K562 (cell line): Measurements from ENCODE around the gene DDAH1. TPM values are rescaled to one million over a fixed set of nuclear protein-coding genes. Genes with fewer than 3 reads are reported as not detected.

ENCODE experiments used
- ATAC-seq: fragments of 200-7000 bp; cut with Tn5 transposase; 3 replicates; pipeline ENCODE4 v1.9.1; 2020; ENCODE audit warnings: moderate library complexity
- Bru-seq: library from RNA; stranded (reverse); fragments of 400-500 nt; gene quantifications from one replicate; lab custom pipeline; 2021; lab: Mats Ljungman, UMichigan
- BruChase-seq, 2 experiments: library from RNA; stranded (reverse); fragments of 400-500 nt; gene quantifications; one replicate each; lab custom pipeline; 2021; lab: Mats Ljungman, UMichigan
- BruUV-seq: library from RNA; stranded (reverse); fragments of 400-500 nt; replicated peaks from 2 replicates; lab custom pipeline; 2021; lab: Mats Ljungman, UMichigan
- CTCF ChIA-PET: fragments of 300-600 bp; formaldehyde crosslinking; extraction: SDS; loops from one replicate; lab custom pipeline; 2021; ENCODE audit warnings: low intra/inter-chr PET ratio; lab: Yijun Ruan, JAX
- POLR2A ChIA-PET: fragments of 300-600, 350-650 bp; sonication (Branson Sonifier 250); formaldehyde crosslinking; extraction: SDS; loops from one replicate; lab custom pipeline; 2021; ENCODE audit warnings: antibody characterized with exemption, inconsistent platforms; lab: Yijun Ruan, JAX
- DNase-seq, 4 experiments: peaks; one replicate each; pipeline versions ENCODE4 v3.0.0 to v3.0.0-alpha.2; 2011 to 2018; ENCODE audit warnings: low spot score in 3 of 4, mixed read lengths in 3 of 4; ENCODE audit errors: extremely low read depth in 1 of 4
- FAIRE-seq: peaks from 2 replicates; lab custom pipeline; 2011; peaks lifted over from hg19 to GRCh38; lab: Jason Lieb, UNC
- H2AFZ ChIP-seq: 2 replicates; pipeline ENCODE4 v1.6.0; 2011; ENCODE audit warnings: low read depth, low read length, control low read depth, inconsistent platforms
- H3K27ac ChIP-seq: fragments of 200-600 bp; 3 replicates; pipeline ENCODE4 v1.8.0; 2011; ENCODE audit warnings: low read depth, mild to moderate bottlenecking, control low read depth, inconsistent platforms, low read length, moderate library complexity, mixed read lengths; ENCODE audit errors: extremely low read depth
- H3K27me3 ChIP-seq, 2 experiments: fragments of 300-600 bp in 1 of 2; 2 replicates in 1 of 2; 3 replicates in 1 of 2; pipeline versions ENCODE4 v1.6.0 to v1.8.0; 2011; ENCODE audit warnings: inconsistent platforms in 2 of 2, low read length in 2 of 2, mild to moderate bottlenecking in 1 of 2, mixed read lengths in 1 of 2, moderate library complexity in 1 of 2; ENCODE audit not compliant: control insufficient read depth in 2 of 2, insufficient read depth in 2 of 2
- H3K36me3 ChIP-seq: fragments of 300-600 bp; 3 replicates; pipeline ENCODE4 v1.8.0; 2011; ENCODE audit warnings: mild to moderate bottlenecking, low read length, inconsistent platforms; ENCODE audit not compliant: control insufficient read depth, insufficient read depth
- H3K4me1 ChIP-seq, 2 experiments: fragments of 200-600 bp in 1 of 2; replicated peaks in 1 of 2; 2 replicates in 1 of 2; 3 replicates in 1 of 2; pipeline versions ENCODE4 v1.5.1 to v1.8.0; 2011; ENCODE audit warnings: inconsistent platforms in 2 of 2, low read length in 2 of 2, mild to moderate bottlenecking in 1 of 2, mixed read lengths in 1 of 2, moderate library complexity in 1 of 2; ENCODE audit not compliant: control insufficient read depth in 2 of 2, insufficient read depth in 2 of 2
- H3K4me2 ChIP-seq: 2 replicates; pipeline ENCODE4 v1.6.1; 2011; ENCODE audit warnings: low read length, control low read depth, inconsistent platforms, mixed read lengths; ENCODE audit not compliant: insufficient read depth
- H3K4me3 ChIP-seq: fragments of 200-600 bp; sonication (generic), shearing (Covaris generic); 2 replicates; pipeline ENCODE4 v1.5.1; 2016; ENCODE audit warnings: control low read depth, inconsistent platforms
- H3K79me2 ChIP-seq: fragments of 200-600 bp; 3 replicates; pipeline ENCODE4 v1.8.0; 2011; ENCODE audit warnings: low read length, inconsistent platforms; ENCODE audit not compliant: control insufficient read depth, insufficient read depth
- H3K9ac ChIP-seq, 2 experiments: 2 replicates each; pipeline versions ENCODE4 v1.6.0 to v1.6.1; 2011; ENCODE audit warnings: low read depth in 2 of 2, low read length in 2 of 2, control low read depth in 1 of 2, inconsistent platforms in 1 of 2, mild to moderate bottlenecking in 1 of 2, mixed read lengths in 1 of 2; ENCODE audit not compliant: insufficient read depth in 1 of 2
- H3K9me1 ChIP-seq: one replicate; pipeline ENCODE4 v1.6.0; 2011; ENCODE audit warnings: inconsistent platforms, mild to moderate bottlenecking, low read length, moderate library complexity; ENCODE audit not compliant: control insufficient read depth, insufficient read depth
- H3K9me3 ChIP-seq: replicated peaks from 2 replicates; pipeline ENCODE4 v1.5.1; 2011; ENCODE audit warnings: low read depth, low read length, inconsistent platforms; ENCODE audit not compliant: control insufficient read depth, insufficient read depth
- H4K20me1 ChIP-seq: replicated peaks from 2 replicates; pipeline ENCODE4 v1.6.1; 2011; ENCODE audit warnings: low read length, inconsistent platforms, mixed read lengths; ENCODE audit not compliant: control insufficient read depth, insufficient read depth
- ARID1B ChIP-seq: fragments of 450-650 bp; IDR thresholded peaks from 2 replicates; pipeline ENCODE4 v1.6.1; 2016; ENCODE audit warnings: antibody characterized with exemption, mild to moderate bottlenecking, inconsistent platforms
- ARID2 ChIP-seq: fragments of 450-650 bp; IDR thresholded peaks from 2 replicates; pipeline ENCODE4 v1.6.1; 2017; ENCODE audit warnings: antibody characterized with exemption, mild to moderate bottlenecking
- FOXK2 ChIP-seq, 2 experiments: fragments of 450-650 bp; IDR thresholded peaks in 1 of 2; conservative IDR thresholded peaks in 1 of 2; 2 replicates each; pipeline ENCODE4 v1.6.1; 2016; ENCODE audit warnings: low read depth in 2 of 2, mild to moderate bottlenecking in 1 of 2
- GABPB1 ChIP-seq: sonication (generic); formaldehyde crosslinking; IDR thresholded peaks from 2 replicates; pipeline ENCODE4 v1.8.0; 2022; ENCODE audit warnings: mild to moderate bottlenecking, missing genetic modification reagents
- IRF2 ChIP-seq: sonication (generic); formaldehyde crosslinking; IDR thresholded peaks from 2 replicates; pipeline ENCODE4 v1.8.1; 2022; ENCODE audit warnings: mild to moderate bottlenecking, missing genetic modification reagents
- JUNB ChIP-seq: fragments of 450-650 bp; formaldehyde crosslinking; conservative IDR thresholded peaks from 2 replicates; pipeline ENCODE4 v1.4.0; 2020; ENCODE audit warnings: mild to moderate bottlenecking
- KDM2B ChIP-seq: fragments of 250-450 bp; sonication (Bioruptor Pico); IDR thresholded peaks from 2 replicates; pipeline ENCODE4 v1.8.0; 2021; ENCODE audit warnings: mild to moderate bottlenecking, moderate library complexity
- KLF13 ChIP-seq: fragments of 450-650 bp; IDR thresholded peaks from 2 replicates; pipeline ENCODE4 v1.6.1; 2016; ENCODE audit warnings: missing genetic modification characterization, low read depth, mild to moderate bottlenecking, missing compliant biosample characterization, moderate library complexity, borderline replicate concordance
- MEIS2 ChIP-seq: fragments of 450-650 bp; IDR thresholded peaks from 2 replicates; pipeline ENCODE4 v1.6.1; 2014; ENCODE audit warnings: mild to moderate bottlenecking; ENCODE audit not compliant: partially characterized antibody
- NR3C1 ChIP-seq: sonication (generic); formaldehyde crosslinking; IDR thresholded peaks from 2 replicates; pipeline ENCODE4 v1.8.1; 2022; ENCODE audit warnings: missing genetic modification reagents
- SNAPC5 ChIP-seq: fragments of 250-450 bp; sonication (Bioruptor Pico); IDR thresholded peaks from 2 replicates; pipeline ENCODE4 v1.8.0; 2021; ENCODE audit warnings: moderate library complexity, mild to moderate bottlenecking, inconsistent platforms
- SREBF2 ChIP-seq: sonication (generic); formaldehyde crosslinking; IDR thresholded peaks from 2 replicates; pipeline ENCODE4 v1.4.0; 2020; ENCODE audit warnings: mild to moderate bottlenecking, missing genetic modification reagents
- SRF ChIP-seq, 2 experiments: fragments of 250-450, 450-650 bp in 1 of 2; sonication (Bioruptor Pico) in 1 of 2; sonication (generic) in 1 of 2; formaldehyde crosslinking; IDR thresholded peaks; 2 replicates each; pipeline versions ENCODE4 v1.5.0 to v1.5.1; 2020 to 2022; ENCODE audit warnings: mild to moderate bottlenecking in 1 of 2, missing genetic modification reagents in 1 of 2
- STAT5B ChIP-seq: fragments of 250-450 bp; sonication (Bioruptor Pico); IDR thresholded peaks from 2 replicates; pipeline ENCODE4 v1.8.0; 2021; ENCODE audit warnings: mild to moderate bottlenecking, inconsistent platforms
- TEAD4 ChIP-seq, 2 experiments: sonication (generic) in 1 of 2; formaldehyde crosslinking in 1 of 2; IDR thresholded peaks; 2 replicates each; pipeline versions ENCODE4 v1.6.1 to v1.8.0; 2012 to 2022; ENCODE audit warnings: borderline replicate concordance in 1 of 2, inconsistent platforms in 1 of 2, low read length in 1 of 2, mild to moderate bottlenecking in 1 of 2, missing genetic modification reagents in 1 of 2
- ZEB2 ChIP-seq: fragments of 450-650 bp; IDR thresholded peaks from 2 replicates; pipeline ENCODE4 v1.6.1; 2016
- ZNF197 ChIP-seq: fragments of 200-800 bp; sonication (Bioruptor generic); IDR thresholded peaks from 2 replicates; pipeline ENCODE4 v1.6.1; 2016; ENCODE audit warnings: low read depth, missing genetic modification characterization, missing compliant biosample characterization
- ZNF232 ChIP-seq: sonication (generic); formaldehyde crosslinking; IDR thresholded peaks from 2 replicates; pipeline ENCODE4 v1.8.0; 2022; ENCODE audit warnings: mild to moderate bottlenecking, missing genetic modification reagents
- ZNF584 ChIP-seq: fragments of 200-800 bp; sonication (Bioruptor generic); IDR thresholded peaks from 2 replicates; pipeline ENCODE4 v1.6.1; 2016; ENCODE audit warnings: low read depth, mild to moderate bottlenecking, missing genetic modification characterization, missing compliant biosample characterization
- ZNF778 ChIP-seq: fragments of 450-650 bp; formaldehyde crosslinking; IDR thresholded peaks from 2 replicates; pipeline ENCODE4 v1.4.0; 2020; ENCODE audit warnings: mild to moderate bottlenecking, moderate library complexity
- WGBS: fragments of 100-300 bp; shearing (Covaris generic); methylation state at CpG from one replicate; pipeline ENCODE4 v1.1.6; 2016; ENCODE audit warnings: low coverage, mixed read lengths; ENCODE audit not compliant: insufficient coverage; ENCODE audit errors: missing lambda C conversion rate; 5-methylcytosine and 5-hydroxymethylcytosine counted together
- in situ Hi-C: fragments of 300-500 bp; cut with MboI; formaldehyde crosslinking; loops from 4 replicates; pipeline ENCODE4 v1.15.0; 2018; ENCODE audit warnings: inconsistent platforms, mixed read lengths
- intact Hi-C: fragments of 100-400 bp; cut with micrococcal nuclease; formaldehyde crosslinking; loops from 2 replicates; pipeline ENCODE4 v1.14.2; 2022
- long read RNA-seq, 3 experiments: library from polyadenylated mRNA in 2 of 3; library from RNA in 1 of 3; unstranded in 2 of 3; stranded (forward) in 1 of 3; transcript quantifications; one replicate each; pipeline ENCODE4 v2.0.0, GENCODE V29; 2019 to 2022
- polyA minus RNA-seq, 3 experiments: library from RNA; depleted of rRNA, polyadenylated mRNA; stranded (reverse); fragments of >200 nt; gene quantifications; 2 replicates each; pipeline ENCODE4 v1.2.3, GENCODE V29; 2011
- polyA plus RNA-seq, 8 experiments: library from polyadenylated mRNA; depleted of rRNA in 4 of 8; stranded (reverse) in 5 of 8; unstranded in 3 of 8; fragments of >200 nt; fragmentation: Nextera tagmentation in 2 of 8; fragmentation: Illumina TruSeq in 1 of 8; extraction: Ambion mirVana in 2 of 8; extraction: Trizol in 1 of 8; gene quantifications; 2 replicates each; pipeline versions ENCODE4 v1.2.1 to v1.2.3, GENCODE V29; 2011 to 2014; ENCODE audit warnings: inconsistent platforms in 1 of 8, missing spikeins in 1 of 8
- total RNA-seq, 7 experiments: library from RNA; depleted of rRNA in 6 of 7; stranded (reverse); fragments of >200 nt in 6 of 7; fragmentation: Illumina TruSeq in 2 of 7; extraction: Trizol in 2 of 7; gene quantifications; 2 replicates each; pipeline versions ENCODE4 v1.2.1 to v1.2.3, GENCODE V29; 2011 to 2021; ENCODE audit warnings: low replicate concordance in 1 of 7

The DDAH1 gene
- total RNA-seq (2011; cell fraction: chromatin; rRNA removed; ENCODE audit: low replicate concordance), result 0.09 and 0.16 TPM in 2 replicates
- total RNA-seq (2011; cell fraction: nucleolus; rRNA removed), result 0.13 and 0.17 TPM in 2 replicates
- 0.15 TPM in 2 replicates for total RNA-seq (2011; cell fraction: nucleoplasm; rRNA removed)
- total RNA-seq (2014; rRNA removed) (0.08 and 0.18 TPM in 2 replicates), total RNA-seq (2014; rRNA removed; fragmentation: Illumina TruSeq; extraction: Trizol) (0.06 and 0.11 TPM in 2 replicates), total RNA-seq (2015; rRNA removed; fragmentation: Illumina TruSeq; extraction: Trizol) (0.04 and 0.07 TPM in 2 replicates), total RNA-seq (2021) (0.24 and 0.27 TPM in 2 replicates), polyA plus RNA-seq (2011; rRNA removed) (0.13 and 0.19 TPM in 2 replicates), polyA plus RNA-seq (2014; fragmentation: Illumina TruSeq; extraction: Trizol) (0.08 and 0.10 TPM in 2 replicates), polyA plus RNA-seq (2014; fragmentation: Nextera tagmentation; extraction: Ambion mirVana) (under 1 TPM; 0.04 to 0.10 TPM), polyA plus RNA-seq (2014; rRNA removed) (0.08 TPM in 1 of 2 replicates, not detected in the other), polyA minus RNA-seq (2011; rRNA and poly(A)+ RNA removed) (0.11 and 0.12 TPM in 2 replicates), Bru-seq, nascent RNA (percentile 18 among the genes with signal in this experiment), BruChase-seq, experiment 1, labeled RNA remaining after a 2-hour chase (percentile 22 among the genes with signal in this experiment), BruChase-seq, experiment 2, labeled RNA remaining after a 6-hour chase (percentile 20 among the genes with signal in this experiment)
- 0.04 TPM in 2 replicates for polyA plus RNA-seq (2011; cell fraction: cytosol; rRNA removed)
- polyA plus RNA-seq (2011; cell fraction: nucleus; rRNA removed), result 0.14 TPM in 1 of 2 replicates, not detected in the other
- 0.04 and 0.07 TPM in 2 replicates for polyA plus RNA-seq (2012)
- polyA minus RNA-seq (2011; cell fraction: cytosol; rRNA and poly(A)+ RNA removed), result not detected in 2 replicates
- polyA minus RNA-seq (2011; cell fraction: nucleus; rRNA and poly(A)+ RNA removed), result 0.11 TPM in 1 of 2 replicates, not detected in the other
- long read RNA-seq, experiment 1, result 0 reads
- long read RNA-seq, experiment 2, result 0 reads
- long read RNA-seq, experiment 3, result 0 reads

GRCh38 chr1:85465099-85465785 lies at the start of gene DDAH1:
Gene DDAH1 (minus strand): TSS chr1:85465159. CDS start chr1:85465045, 114 bp downstream.
- DNase-seq, result no peak

More at GRCh38 chr1:85465099-85465785, at the start of gene DDAH1:
- FAIRE-seq (no peak), ATAC-seq (no peak)
- H3K9ac ChIP-seq, result no peak within 1 kb of the TSS
- in situ Hi-C loops, result no loop called here
- peaks cover 0 to 13% of the 10 kb centered on the region in 2 experiments; a peak in 2 of 5 replicates for H3K4me1 ChIP-seq
- H3K79me2 ChIP-seq, result no peaks in the 10 kb centered on the region
- no peaks in the 10 kb centered on the region for H3K36me3 ChIP-seq
- CTCF ChIA-PET, result no interaction called here
- H3K9me3 ChIP-seq, result no peaks in the 10 kb centered on the region
- no peak within 1 kb of the TSS for H3K27ac ChIP-seq
- TF ChIP-seq KDM2B, result no peak
- no peak for TF ChIP-seq JUNB (CRISPR knock-in tag)
- TF ChIP-seq SREBF2, result no peak
- TF ChIP-seq ARID2, result no peak
- no peak for TF ChIP-seq KLF13
- TF ChIP-seq NR3C1, result no peak
- no peak for TF ChIP-seq STAT5B (CRISPR knock-in tag)
- TF ChIP-seq ZEB2, result no peak
- no peak for TF ChIP-seq ARID1B
- no peak for TF ChIP-seq TEAD4 (IDR thresholded peaks at IDR 0.05; ENCODE audit: low read length)
- no peak for TF ChIP-seq TEAD4 (CRISPR knock-in tag; IDR thresholded peaks at IDR 0.05; ENCODE audit: borderline replicate concordance)
- TF ChIP-seq ZNF778 (CRISPR knock-in tag), result no peak
- TF ChIP-seq GABPB1 (CRISPR knock-in tag), result no peak
- TF ChIP-seq ZNF232 (CRISPR knock-in tag), result no peak
- no peak for TF ChIP-seq SRF (CRISPR knock-in tag; IDR thresholded peaks at IDR 0.05)
- TF ChIP-seq SNAPC5, result no peak
- no peak for TF ChIP-seq FOXK2 (conservative IDR thresholded peaks at IDR 0.05 in 1 of 2, IDR thresholded peaks at IDR 0.05 in 1 of 2; ENCODE audit: low read depth in 2 of 2)
- TF ChIP-seq MEIS2, result no peak
- TF ChIP-seq IRF2 (CRISPR knock-in tag), result no peak
- no peak for TF ChIP-seq ZNF197
- no peak for TF ChIP-seq ZNF584 (CRISPR knock-in tag)
- 28% methylated on average over 20 of the region's 56 CpGs for WGBS
- no peak within 1 kb of the TSS for H3K4me2 ChIP-seq
- H3K4me3 ChIP-seq, result no peak within 1 kb of the TSS
- H3K27me3 ChIP-seq, result peaks cover 2 to 22% of the 10 kb centered on the region in 2 experiments; a peak in 3 of 5 replicates
- no peaks in the 10 kb centered on the region for H4K20me1 ChIP-seq
- no TSS peak for BruUV-seq
- H3K9me1 ChIP-seq, result no peaks in the 10 kb centered on the region
- H2AFZ ChIP-seq, result no peak within 1 kb of the TSS
- POLR2A ChIA-PET, result interaction anchor here (0.7 to 0.8 kb wide), 3 partner anchors 161 to 497 kb away, joined by 3 read pairs; no protein-coding TSS in a partner anchor
- intact Hi-C loops, result no loop called here
